H9 (cell line): ENCODE results near the gene FRAS1. TPM values are rescaled to one million over a fixed set of nuclear protein-coding genes. Genes with fewer than 3 reads are reported as not detected.

Source experiments
- DNase-seq: peaks from one replicate; pipeline ENCODE4 v3.0.0-alpha.2; 2017
- H2AFZ ChIP-seq: one replicate; pipeline ENCODE4 v1.6.1; 2013; ENCODE audit warnings: mild to moderate bottlenecking, low read length, control low read depth, moderate library complexity
- H2AK5ac ChIP-seq: 2 replicates; pipeline ENCODE4 v1.6.1; 2013; ENCODE audit warnings: low read length, control low read depth, mixed read lengths; ENCODE audit not compliant: insufficient read length
- H2BK120ac ChIP-seq: one replicate; pipeline ENCODE4 v1.6.1; 2013; ENCODE audit warnings: low read depth, mild to moderate bottlenecking, low read length, control low read depth, inconsistent platforms; ENCODE audit not compliant: poor library complexity, severe bottlenecking
- H2BK12ac ChIP-seq: 2 replicates; pipeline ENCODE4 v1.6.1; 2013; ENCODE audit warnings: low read length, control low read depth, mixed read lengths, low read depth; ENCODE audit not compliant: insufficient read length
- H2BK15ac ChIP-seq: 2 replicates; pipeline ENCODE4 v1.6.1; 2013; ENCODE audit warnings: low read depth, low read length, control low read depth
- H2BK20ac ChIP-seq: one replicate; pipeline ENCODE4 v1.6.1; 2013; ENCODE audit warnings: low read depth, mild to moderate bottlenecking, low read length, control low read depth, inconsistent platforms; ENCODE audit not compliant: poor library complexity, severe bottlenecking
- H2BK5ac ChIP-seq: 2 replicates; pipeline ENCODE4 v1.6.1; 2013; ENCODE audit warnings: low read length, control low read depth, mixed read lengths; ENCODE audit not compliant: insufficient read length
- H3K14ac ChIP-seq: 2 replicates; pipeline ENCODE4 v1.6.1; 2013; ENCODE audit warnings: low read length, control low read depth; ENCODE audit not compliant: insufficient read depth
- H3K18ac ChIP-seq: 2 replicates; pipeline ENCODE4 v1.6.1; 2013; ENCODE audit warnings: low read depth, mild to moderate bottlenecking, mixed read lengths, low read length, control low read depth; ENCODE audit not compliant: insufficient read length
- H3K23ac ChIP-seq: 2 replicates; pipeline ENCODE4 v1.6.1; 2013; ENCODE audit warnings: low read length, control low read depth, mixed read lengths, low read depth; ENCODE audit not compliant: insufficient read length
- H3K23me2 ChIP-seq: 2 replicates; pipeline ENCODE4 v1.6.1; 2013; ENCODE audit warnings: low read depth, mild to moderate bottlenecking, mixed read lengths, low read length, control low read depth; ENCODE audit not compliant: insufficient read length, poor library complexity, severe bottlenecking
- H3K27ac ChIP-seq: 2 replicates; pipeline ENCODE4 v1.5.1; 2013; ENCODE audit warnings: low read length, control low read depth, mixed read lengths, low read depth; ENCODE audit not compliant: insufficient read length
- H3K27me3 ChIP-seq: 2 replicates; pipeline ENCODE4 v1.6.1; 2013; ENCODE audit warnings: low read length, control low read depth, inconsistent platforms; ENCODE audit not compliant: insufficient read depth
- H3K4ac ChIP-seq: 2 replicates; pipeline ENCODE4 v1.6.1; 2013; ENCODE audit warnings: low read depth, mild to moderate bottlenecking, control low read depth, inconsistent platforms, low read length, moderate library complexity
- H3K4me1 ChIP-seq: 2 replicates; pipeline ENCODE4 v1.6.1; 2013; ENCODE audit warnings: low read length, control low read depth, inconsistent platforms; ENCODE audit not compliant: insufficient read depth
- H3K4me2 ChIP-seq: 2 replicates; pipeline ENCODE4 v1.6.1; 2013; ENCODE audit warnings: low read length, control low read depth, mixed read lengths; ENCODE audit not compliant: insufficient read length, insufficient read depth
- H3K56ac ChIP-seq: 2 replicates; pipeline ENCODE4 v1.6.1; 2013; ENCODE audit warnings: low read depth, mild to moderate bottlenecking, mixed read lengths, low read length, control low read depth; ENCODE audit not compliant: insufficient read length
- H3K79me1 ChIP-seq: 2 replicates; pipeline ENCODE4 v1.6.1; 2013; ENCODE audit warnings: low read depth, mild to moderate bottlenecking, moderate library complexity, low read length, control low read depth, inconsistent platforms; ENCODE audit not compliant: insufficient read depth, poor library complexity, severe bottlenecking
- H3K79me2 ChIP-seq: 2 replicates; pipeline ENCODE4 v1.6.1; 2013; ENCODE audit warnings: low read length, control low read depth, inconsistent platforms; ENCODE audit not compliant: insufficient read depth
- H3K9ac ChIP-seq: 2 replicates; pipeline ENCODE4 v1.6.1; 2013; ENCODE audit warnings: low read length, control low read depth, mixed read lengths; ENCODE audit not compliant: insufficient read length; ENCODE audit errors: extremely low read depth
- H3K9me3 ChIP-seq: one replicate; pipeline ENCODE4 v1.6.1; 2013; ENCODE audit warnings: low read depth, low read length, inconsistent platforms; ENCODE audit not compliant: control insufficient read depth
- H3T11ph ChIP-seq: one replicate; pipeline ENCODE4 v1.6.1; 2013; ENCODE audit warnings: mild to moderate bottlenecking, low read length, control low read depth, inconsistent platforms
- H4K20me1 ChIP-seq: one replicate; pipeline ENCODE4 v1.6.1; 2013; ENCODE audit not compliant: control insufficient read depth, insufficient read length, insufficient read depth
- H4K5ac ChIP-seq: 2 replicates; pipeline ENCODE4 v1.6.1; 2013; ENCODE audit warnings: low read depth, mild to moderate bottlenecking, mixed read lengths, low read length, control low read depth; ENCODE audit not compliant: insufficient read length
- H4K8ac ChIP-seq: replicated peaks from 2 replicates; pipeline ENCODE4 v1.6.1; 2013; ENCODE audit warnings: low read length, control low read depth, mixed read lengths, low read depth; ENCODE audit not compliant: insufficient read length
- H4K91ac ChIP-seq: 2 replicates; pipeline ENCODE4 v1.6.1; 2013; ENCODE audit warnings: low read depth, mild to moderate bottlenecking, moderate library complexity, mixed read lengths, low read length, control low read depth; ENCODE audit not compliant: insufficient read length
- H3K27ac Mint-ChIP-seq, 3 experiments: 2 replicates in 2 of 3; 3 replicates in 1 of 3; pipeline ENCODE4 v1.8.0; 2020 to 2021; ENCODE audit warnings: mixed read lengths in 3 of 3, mild to moderate bottlenecking in 1 of 3, moderate library complexity in 1 of 3
- H3K27me3 Mint-ChIP-seq: 2 replicates; pipeline ENCODE4 v1.8.0; 2021; ENCODE audit warnings: low read depth, mild to moderate bottlenecking, moderate library complexity, mixed read lengths
- H3K36me3 Mint-ChIP-seq, 3 experiments: 2 replicates in 2 of 3; 3 replicates in 1 of 3; pipeline ENCODE4 v1.8.0; 2020 to 2021; ENCODE audit warnings: low read depth in 3 of 3, mixed read lengths in 3 of 3; ENCODE audit not compliant: insufficient read depth in 1 of 3
- H3K4me1 Mint-ChIP-seq, 2 experiments: 2 replicates each; pipeline ENCODE4 v1.8.0; 2020; ENCODE audit warnings: mixed read lengths in 2 of 2
- H3K4me3 Mint-ChIP-seq, 2 experiments: 2 replicates in 1 of 2; 3 replicates in 1 of 2; pipeline ENCODE4 v1.8.0; 2020 to 2021; ENCODE audit warnings: mild to moderate bottlenecking in 2 of 2, mixed read lengths in 2 of 2, moderate library complexity in 1 of 2
- H3K9me3 Mint-ChIP-seq, 2 experiments: 2 replicates in 1 of 2; 3 replicates in 1 of 2; pipeline ENCODE4 v1.8.0; 2020; ENCODE audit warnings: mild to moderate bottlenecking in 2 of 2, mixed read lengths in 2 of 2, moderate library complexity in 1 of 2
- CTCF ChIP-seq: fragments of 200-600 bp; sonication (generic); conservative IDR thresholded peaks from 3 replicates; pipeline ENCODE4 v1.8.0; 2021; ENCODE audit warnings: antibody characterized with exemption, mild to moderate bottlenecking
- WGBS: extraction: QIAGEN DNeasy Blood & Tissue Kit; methylation state at CpG from one replicate; pipeline ENCODE4 v1.1.7; 2013; ENCODE audit warnings: missing lambda C conversion rate, low lambda C conversion rate, mixed read lengths; ENCODE audit not compliant: insufficient read length; ENCODE audit errors: extremely low coverage; 5-methylcytosine and 5-hydroxymethylcytosine counted together
- total RNA-seq: library from RNA; stranded (reverse); gene quantifications from 2 replicates; pipeline ENCODE4 v1.2.1, GENCODE V29; 2021

The FRAS1 gene
- total RNA-seq, 1 experiment from 2014 or later, result 58.5 TPM

- Histone ChIP-seq H2BK120ac (no peak overlapping the region), H3K27me3 (no peaks in the 10 kb centered on the region), H2AFZ (no peak overlapping the region), H3K14ac (no peak overlapping the region), H4K20me1 (no peaks in the 10 kb centered on the region), H3K9ac (no peak overlapping the region), H3K9me3 (no peaks in the 10 kb centered on the region), H3K4me1 (no peaks in the 10 kb centered on the region), H3K4me2 (no peak overlapping the region), H2AK5ac (no peak overlapping the region), H2BK5ac (no peak overlapping the region), H3K79me1 (no peaks in the 10 kb centered on the region), H3K23me2 (no peaks in the 10 kb centered on the region), H3K23ac (no peak overlapping the region), H4K91ac (no peak overlapping the region), H2BK15ac (no peak overlapping the region), H3T11ph (no peak overlapping the region), H2BK12ac (no peak overlapping the region), H3K18ac (no peak overlapping the region), H2BK20ac (no peak overlapping the region), H3K27ac (no peak overlapping the region), H3K79me2 (no peaks in the 10 kb centered on the region), H4K5ac (no peak overlapping the region), H3K4ac (no peak overlapping the region), H4K8ac (no peak overlapping the region), H3K56ac (no peak overlapping the region)
- H3K4me3 Mint-ChIP-seq, result no peak overlapping the region
- TF ChIP-seq CTCF, result no peak
- peaks cover 5 to 6% of the 10 kb centered on the region in 2 experiments for H3K4me1 Mint-ChIP-seq
- DNase-seq, result no peak
- no peak overlapping the region for H3K27ac Mint-ChIP-seq
- H3K36me3 Mint-ChIP-seq, result peaks cover 0 to 5% (median 0%) of the 10 kb centered on the region in 3 experiments; a peak in 2 of 7 replicates
- H3K9me3 Mint-ChIP-seq, result no peaks in the 10 kb centered on the region; a peak in 2 of 5 replicates
- H3K27me3 Mint-ChIP-seq, result no peaks in the 10 kb centered on the region
- no CpG with 5 or more reads among the region's 1 CpG for WGBS
Observed at GRCh38 chr4:78024085-78024484, 33.0 kb upstream of the FRAS1 start.
